GM19468 (cell line): ENCODE results near the gene KRTAP6-1.

ENCODE experiments used
- ATAC-seq: cut with Tn5 transposase; IDR thresholded peaks from one replicate; pipeline ENCODE4 v1.9.1; 2021; ENCODE audit warnings: mild to moderate bottlenecking, moderate library complexity, moderate number of reproducible peaks; ENCODE audit not compliant: unreplicated experiment; ENCODE audit errors: extremely low read depth

Gene KRTAP6-1

DNA sequence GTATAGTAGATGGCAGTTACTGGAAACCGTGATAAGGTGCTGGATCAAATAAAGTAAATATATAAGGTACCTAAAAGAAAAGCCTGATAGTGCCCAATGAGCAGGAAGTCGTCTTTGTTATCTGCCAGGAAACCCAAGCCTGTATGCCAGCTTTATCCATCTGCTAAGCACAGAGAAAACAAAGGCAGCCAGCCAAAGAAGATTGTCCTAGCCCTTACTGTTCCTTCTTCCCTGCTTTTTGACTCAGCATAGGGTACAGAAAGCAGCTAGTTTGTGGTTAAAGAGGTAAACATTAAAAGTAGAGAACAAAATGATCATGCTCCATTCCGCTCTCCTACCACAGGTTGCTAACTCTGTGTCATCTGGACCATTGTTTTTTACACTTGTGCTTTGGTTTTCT lies 33.6 kb downstream of the KRTAP6-1 start:
- no peak for ATAC-seq

DNA sequence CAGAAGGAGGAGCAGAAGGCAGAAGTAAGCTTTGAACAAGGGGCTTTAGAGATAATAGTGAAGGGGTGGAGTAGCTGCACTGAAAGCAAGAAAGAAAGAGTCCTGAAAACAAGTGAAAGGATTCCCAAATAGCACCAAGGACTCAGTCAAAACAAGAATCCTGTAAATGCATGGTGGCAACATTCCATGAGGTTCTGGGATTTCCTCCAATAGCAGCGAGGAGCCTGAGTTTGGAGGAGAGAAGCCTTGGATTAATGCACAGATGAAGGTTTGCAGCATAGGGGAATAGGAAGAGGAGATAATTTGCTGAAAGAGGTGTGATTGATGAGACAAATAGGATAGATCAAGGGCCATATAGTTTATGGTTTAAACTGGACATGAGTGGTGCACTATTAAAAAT lies 34.4 kb downstream of the KRTAP6-1 start:
- ATAC-seq, result no peak

DNA sequence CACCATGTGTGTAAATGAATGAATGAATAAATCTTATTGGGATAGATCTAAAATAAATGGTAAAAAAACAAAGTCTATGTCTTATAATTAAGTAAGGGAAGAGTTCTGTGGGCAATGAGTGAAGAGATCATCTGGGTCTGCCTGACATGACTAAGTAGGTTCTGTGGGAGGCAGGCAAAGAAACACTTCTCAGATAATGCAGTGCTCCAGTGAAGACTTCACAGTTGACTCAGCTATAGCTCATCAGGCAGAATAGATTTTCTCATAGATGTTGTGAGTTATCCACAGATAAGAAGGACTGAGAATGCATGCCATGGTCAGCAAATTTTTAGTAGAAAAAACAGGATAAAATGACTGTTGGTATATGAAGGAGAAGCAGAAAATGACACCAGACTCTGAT lies 36.0 kb downstream of the KRTAP6-1 start:
- no peak for ATAC-seq

DNA sequence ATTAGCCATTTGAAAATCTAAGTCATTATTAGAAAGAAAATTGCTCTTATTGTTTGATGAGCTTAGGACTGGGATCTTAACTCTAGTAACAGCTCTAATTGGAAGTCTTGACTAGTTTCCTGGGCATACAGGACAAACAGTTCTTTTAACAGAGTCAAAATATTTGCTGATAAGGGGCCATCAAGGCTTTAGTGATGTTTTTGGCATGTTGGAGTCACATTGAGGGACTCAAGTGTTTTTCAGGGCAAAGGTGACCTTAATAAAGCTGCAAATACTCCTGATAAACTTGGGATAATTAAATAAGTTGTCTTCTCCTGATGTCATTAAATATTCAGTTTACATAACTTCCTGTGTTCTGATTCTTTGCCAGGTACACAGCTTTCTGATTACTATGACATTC lies 46.1 kb downstream of the KRTAP6-1 start:
- no peak for ATAC-seq

DNA sequence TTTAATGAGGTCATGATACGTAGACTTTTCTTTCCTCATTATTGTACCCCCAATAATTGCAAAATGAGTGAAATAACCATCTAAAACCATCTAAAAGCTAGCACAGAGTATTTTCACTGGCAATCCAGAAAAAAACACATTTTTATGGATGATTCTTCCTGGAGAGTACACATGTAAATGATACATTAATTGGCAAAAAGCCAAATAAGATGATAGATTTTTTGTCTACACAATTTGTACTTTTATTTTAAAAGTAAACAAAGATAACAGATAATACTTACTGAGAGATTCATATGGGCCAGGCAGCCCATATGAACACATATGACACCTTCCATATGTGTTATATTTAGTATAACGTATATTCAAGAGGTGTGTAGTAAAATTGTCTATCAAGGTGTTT lies 50.1 kb downstream of the KRTAP6-1 start:
- no peak for ATAC-seq
